G401.6 (cell line): ENCODE results near the gene LY6G6F.

Experiments used
- FAIRE-seq: peaks from 2 replicates; lab custom pipeline; 2012; peaks lifted over from hg19 to GRCh38; lab: Jason Lieb, UNC

Gene LY6G6F

DNA sequence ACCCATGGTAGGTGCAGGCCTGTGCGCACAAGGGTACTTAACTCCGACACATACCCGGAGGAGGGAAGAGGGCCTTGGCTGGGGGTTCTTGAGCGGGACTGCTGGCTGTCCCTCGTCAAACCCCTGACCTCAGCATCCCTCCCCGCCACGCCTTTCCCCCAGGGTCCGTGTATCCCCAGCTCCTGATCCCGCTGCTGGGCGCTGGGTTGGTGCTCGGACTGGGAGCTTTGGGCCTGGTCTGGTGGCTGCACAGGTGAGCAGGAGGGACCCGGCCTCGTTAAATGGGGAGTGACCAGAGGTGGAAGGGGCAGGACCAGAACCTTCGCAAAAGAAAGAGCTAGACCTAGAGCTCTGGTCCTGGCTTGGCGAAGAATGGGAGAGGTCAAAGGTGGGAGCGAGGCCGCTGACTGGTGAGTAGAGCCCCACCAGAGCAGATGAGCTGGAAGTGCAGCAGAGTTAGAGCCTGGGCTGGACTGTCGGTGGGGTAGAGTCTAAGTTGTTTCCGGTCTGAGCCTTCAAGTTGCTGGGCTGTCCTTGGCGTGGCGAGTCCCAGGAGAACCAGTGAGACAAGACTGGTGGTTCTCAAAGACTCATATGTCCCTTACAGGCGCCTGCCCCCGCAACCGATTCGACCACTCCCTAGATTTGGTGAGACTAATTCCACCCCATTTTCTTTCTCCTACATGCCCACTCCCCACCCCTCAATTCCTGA is 17.5 kb downstream of the LY6G6F start:
- no peak for FAIRE-seq

DNA sequence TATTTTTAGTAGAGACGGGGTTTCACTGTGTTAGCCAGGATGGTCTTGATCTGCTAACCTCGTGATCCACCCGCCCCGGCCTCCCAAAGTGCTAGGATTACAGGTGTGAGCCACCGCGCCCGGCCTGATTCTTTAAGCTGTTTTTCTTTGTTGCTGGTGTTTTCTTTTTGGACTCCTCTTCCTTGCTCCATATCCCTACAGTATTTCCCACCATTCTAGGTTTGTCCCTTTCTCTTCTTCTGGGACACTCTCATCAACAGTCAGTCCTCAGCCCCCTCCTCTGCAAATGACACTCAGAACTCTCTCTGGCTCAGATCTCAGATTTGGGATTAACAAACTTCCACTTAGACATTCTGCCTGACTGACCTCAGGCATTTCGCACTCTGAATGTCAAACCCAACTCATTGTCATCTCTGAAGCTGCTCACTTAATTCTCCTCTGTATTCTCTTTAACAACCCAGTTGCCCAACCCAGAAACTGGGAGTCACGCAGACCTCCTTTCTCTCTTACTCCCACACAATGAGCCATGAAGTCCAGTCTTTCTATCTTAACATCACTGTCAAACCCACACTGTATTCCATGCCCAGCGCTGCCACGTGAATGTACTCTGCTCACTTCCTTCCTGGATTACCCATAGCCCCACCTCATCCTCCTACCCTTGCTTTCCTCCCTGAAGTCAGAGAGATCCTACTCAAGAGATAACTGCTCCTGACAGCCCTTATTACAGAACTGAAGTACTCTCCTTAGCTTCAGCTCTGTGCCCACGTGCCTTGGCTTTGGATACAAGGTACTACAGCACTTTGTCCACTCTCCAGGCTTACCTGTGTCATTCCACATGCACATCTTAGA is 19.1 kb downstream of the LY6G6F start:
- no peak for FAIRE-seq

GRCh38 chr6:31727034-31727716 is 20.5 kb downstream of the LY6G6F start:
- no peak for FAIRE-seq

- FAIRE-seq, result no peak
Observed at GRCh38 chr6:31727717-31728671, 21.3 kb downstream of the LY6G6F start.

DNA sequence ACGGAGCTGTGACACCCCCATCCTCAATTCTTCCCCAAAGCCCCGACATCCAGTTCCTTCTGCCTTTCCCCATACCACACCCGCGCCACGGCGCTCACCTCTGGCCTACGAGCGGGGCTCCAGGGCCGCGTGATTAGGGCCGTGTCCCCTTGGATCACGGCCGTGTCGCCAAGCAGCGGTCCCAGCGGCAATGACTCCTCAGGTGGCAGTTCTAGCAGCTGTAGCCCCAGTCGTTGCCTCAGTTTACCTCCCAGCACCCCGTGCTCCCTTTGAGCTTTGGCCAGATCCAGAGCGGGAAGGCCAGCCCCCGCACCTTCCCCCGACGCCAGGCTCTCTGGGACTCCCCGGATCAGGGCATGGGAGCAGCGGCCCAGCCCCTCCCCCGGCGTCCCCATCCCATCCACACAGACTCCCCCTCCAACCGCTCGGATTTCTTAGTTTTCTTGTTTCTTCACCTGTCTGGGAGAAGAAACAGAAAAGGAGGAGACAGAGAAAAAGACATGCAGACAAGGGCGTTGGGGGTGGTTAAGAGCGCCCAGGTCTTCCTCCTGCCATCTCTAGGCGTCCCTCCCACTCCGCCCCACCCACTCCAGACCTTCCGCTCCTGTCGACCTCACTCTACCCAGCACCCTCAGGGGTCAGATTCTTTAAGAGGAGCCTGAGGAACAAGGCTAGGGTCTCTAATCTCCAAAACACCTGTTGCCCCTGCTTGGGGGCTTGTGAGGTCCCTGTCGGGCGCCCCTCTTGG is 22.3 kb downstream of the LY6G6F start, which contains the start of gene DDAH2:
TSS of gene DDAH2 (minus strand) at position 533 of the 748 bp plus-strand sequence. CDS start at position 395, 138 bp downstream.
- FAIRE-seq, result no peak

- peak; percentile 3 for FAIRE-seq
Observed at GRCh38 chr6:31729515-31729978, 22.9 kb downstream of the LY6G6F start.

DNA sequence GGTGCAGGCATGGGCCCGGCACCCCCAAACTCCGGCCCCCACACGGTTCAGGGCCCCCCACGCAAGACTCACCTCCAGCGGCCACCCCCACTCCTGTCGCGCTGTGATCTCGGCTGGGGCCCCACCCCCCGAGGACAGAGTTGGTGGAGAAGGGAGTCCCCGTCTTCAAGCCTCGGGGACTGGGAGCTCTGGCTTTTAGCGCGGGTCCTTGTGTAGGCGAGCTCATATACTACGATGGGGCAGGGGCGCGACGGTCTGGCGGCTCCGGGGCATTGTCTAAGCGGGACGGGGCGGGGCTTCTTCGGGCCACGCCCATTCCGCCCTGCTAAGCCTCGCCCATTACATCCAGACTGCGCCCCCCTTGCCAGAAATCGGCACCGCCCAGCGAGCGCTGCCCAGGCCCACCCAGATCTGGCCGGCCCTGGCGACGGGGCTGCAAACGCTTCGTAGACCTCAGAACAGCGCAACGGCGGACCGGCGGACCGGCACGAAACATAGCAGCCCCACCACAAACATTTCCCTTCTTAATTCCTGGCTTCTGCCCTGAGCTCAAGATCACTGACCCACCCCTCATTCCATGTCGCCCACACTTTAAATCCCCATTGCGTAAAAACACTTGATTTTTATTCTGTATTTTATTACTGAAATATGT is 23.4 kb downstream of the LY6G6F start:
- peak; percentile 96 for FAIRE-seq

- FAIRE-seq, result no peak
Observed at GRCh38 chr6:31730631-31731086, 24.0 kb downstream of the LY6G6F start.

- no peak for FAIRE-seq
Observed at GRCh38 chr6:31732029-31732428, 25.4 kb downstream of the LY6G6F start.

DNA sequence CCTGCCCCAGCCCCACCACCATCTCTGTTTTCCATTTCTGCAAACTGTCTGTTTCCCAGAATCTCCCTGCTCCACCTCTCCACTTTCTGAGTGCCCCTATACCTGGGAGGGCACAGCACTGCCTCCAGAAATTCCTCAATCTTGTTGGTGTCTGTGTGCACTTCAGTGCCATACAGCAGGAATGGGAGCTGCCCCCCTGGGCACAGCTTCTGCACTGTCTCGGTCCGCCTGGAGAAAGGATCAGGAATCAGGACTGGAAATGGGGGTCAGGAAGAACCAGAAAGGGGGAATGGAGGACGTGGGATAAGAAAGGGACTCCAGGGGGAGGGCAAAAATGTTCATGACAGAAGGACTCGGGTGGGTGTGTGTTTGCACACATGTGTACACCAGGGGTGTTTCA is 27.1 kb downstream of the LY6G6F start:
- no peak for FAIRE-seq

- no peak for FAIRE-seq
Observed at GRCh38 chr6:31734247-31734820, 27.7 kb downstream of the LY6G6F start.

GRCh38 chr6:31734821-31735406 is 28.2 kb downstream of the LY6G6F start:
- FAIRE-seq, result no peak

DNA sequence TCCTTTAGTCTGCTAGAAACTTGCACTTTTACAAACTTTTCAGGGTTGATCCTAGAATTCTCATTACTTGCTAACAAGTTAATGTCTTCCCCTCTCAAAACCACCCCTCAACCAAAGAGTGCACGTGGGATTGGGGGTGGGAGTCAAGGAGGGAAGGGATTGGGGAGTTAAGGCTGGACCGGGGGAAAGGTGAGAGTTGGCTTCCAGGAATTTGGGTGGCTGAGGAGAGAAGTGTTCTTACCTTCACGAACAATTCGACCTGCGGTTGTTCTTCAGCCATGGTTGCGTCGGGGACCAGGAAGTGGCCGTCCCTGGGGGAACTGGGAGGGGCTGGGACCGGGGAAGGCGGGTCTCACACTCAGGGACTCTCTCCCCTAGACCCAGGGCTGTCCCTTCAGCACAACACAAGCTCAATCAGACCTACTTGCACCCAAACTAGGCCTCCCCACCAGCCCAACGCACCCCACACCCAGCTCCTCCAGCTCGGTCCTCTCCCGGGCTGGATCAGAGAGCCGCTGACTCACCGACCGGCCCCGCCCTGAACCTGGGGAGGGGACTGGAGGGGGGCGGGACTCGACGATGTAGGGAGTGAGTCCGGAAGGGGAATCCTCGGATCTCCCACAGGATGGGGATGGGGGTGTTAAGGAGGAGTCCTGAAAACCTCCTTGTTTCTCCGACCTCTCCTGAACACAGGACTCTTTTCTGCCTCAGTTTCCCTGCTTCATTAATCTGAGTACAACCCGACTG is 29.5 kb downstream of the LY6G6F start, which contains the start of gene CLIC1:
TSS of gene CLIC1 (minus strand) at position 510 of the 747 bp plus-strand sequence. CDS start at position 280, 230 bp downstream.
- FAIRE-seq, result no peak

DNA sequence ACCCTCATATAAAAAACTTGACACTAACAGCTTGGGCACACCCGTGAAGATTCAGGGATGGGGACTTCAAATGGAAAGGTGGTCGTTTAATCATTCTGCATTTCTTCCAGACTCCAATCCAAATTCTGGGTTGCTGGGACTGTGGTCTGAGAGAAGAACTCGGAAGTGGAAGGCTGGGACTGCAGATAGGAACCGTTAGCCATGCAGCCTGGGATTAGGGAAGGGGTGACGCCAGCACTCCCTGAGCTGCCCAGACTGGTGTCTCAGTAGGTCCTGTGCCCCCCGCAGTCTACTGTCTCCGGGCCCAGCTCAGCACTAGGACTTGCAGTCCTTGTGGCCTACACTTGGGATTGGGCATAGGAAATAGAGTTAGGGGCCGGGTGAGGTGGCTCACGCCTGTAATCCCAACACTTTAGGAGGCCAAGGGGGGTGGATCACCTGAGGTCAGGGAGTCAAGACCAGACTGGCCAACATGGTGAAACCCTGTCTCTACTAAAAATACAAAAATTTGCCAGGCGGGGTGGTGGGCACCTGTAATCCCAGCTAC is 30.2 kb downstream of the LY6G6F start:
- no peak for FAIRE-seq

DNA sequence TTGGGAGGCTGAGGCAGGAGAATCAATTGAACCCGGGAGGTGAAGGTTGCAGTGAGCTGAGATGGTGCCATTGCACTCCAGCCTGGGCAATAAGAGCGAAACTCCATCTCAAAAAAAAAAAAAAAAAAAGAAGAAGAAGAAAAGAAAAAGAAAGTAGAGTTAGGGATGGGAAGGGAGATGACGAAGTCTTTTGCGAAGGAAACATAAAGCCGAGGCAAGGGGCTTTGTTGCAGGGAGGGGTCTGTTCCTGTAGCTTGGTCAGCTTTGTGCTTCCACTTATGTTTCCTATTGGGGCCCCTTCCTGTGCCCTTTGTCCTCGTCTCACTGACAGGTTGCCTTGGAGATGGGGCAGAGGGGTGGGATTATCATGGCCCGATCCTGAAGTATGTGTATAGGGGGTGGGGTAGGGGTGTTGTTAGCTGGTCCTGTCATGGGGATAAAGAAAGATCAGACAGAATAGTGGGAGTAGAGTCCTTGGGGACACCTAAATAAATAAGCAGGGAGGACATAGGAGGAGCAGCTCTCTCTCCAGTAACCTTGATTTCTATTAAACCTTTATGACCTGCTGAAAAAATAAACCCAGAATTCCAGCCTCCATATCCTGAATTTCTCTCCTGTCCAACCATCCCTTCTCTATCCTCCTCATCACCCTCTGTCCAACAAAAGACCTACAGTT is 30.8 kb downstream of the LY6G6F start:
- no peak for FAIRE-seq

- FAIRE-seq, result peak; percentile 68
Observed at GRCh38 chr6:31737991-31738979, 31.6 kb downstream of the LY6G6F start.
